ENCODE measurements around the gene IRAK2.

IRAK2 gene

GRCh38 chr3:10281951-10282350, 117.2 kb downstream of the IRAK2 start:
- no peak for DNase-seq (ENCODE audit: low read depth)
- no peak for TF ChIP-seq MYC (IDR thresholded peaks at IDR 0.05; ENCODE audit: low read depth, low read length)
- no peak overlapping the region for H3K4me3 ChIP-seq (ENCODE audit: low read depth, low read length)

GRCh38 chr3:10283638-10284037, 118.9 kb downstream of the IRAK2 start:
- H3K4me3 ChIP-seq (ENCODE audit: low read depth, low read length): no peak overlapping the region
- DNase-seq (ENCODE audit: low read depth): no peak
- TF ChIP-seq MAX (IDR thresholded peaks at IDR 0.05; ENCODE audit: low read depth, low read length) (no peak), POLR2A (IDR thresholded peaks at IDR 0.05; ENCODE audit: extremely low read depth, insufficient read length) (no peak), MYC (IDR thresholded peaks at IDR 0.05; ENCODE audit: low read depth, low read length) (no peak), CTCF (IDR thresholded peaks at IDR 0.05; ENCODE audit: low read depth, low read length) (no peak)

DNA sequence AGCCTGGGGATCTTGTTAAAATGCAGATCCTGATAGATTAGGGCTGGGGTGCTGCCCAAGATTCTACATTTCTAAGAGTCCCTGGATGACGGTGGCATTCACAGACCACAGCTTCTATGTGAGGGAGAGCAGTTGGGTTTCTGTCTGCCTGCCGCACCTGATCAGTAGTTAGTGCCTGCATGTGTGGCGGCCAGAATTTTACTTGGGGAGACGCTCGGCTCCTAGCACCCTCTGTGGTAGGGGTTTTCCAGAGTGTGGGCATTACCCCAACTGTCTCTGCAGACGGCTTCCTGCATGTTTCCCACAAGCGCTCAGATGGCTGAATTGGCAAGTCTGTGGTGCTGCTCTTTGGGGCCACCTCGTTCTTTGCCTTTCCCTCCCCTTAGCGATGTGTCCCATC, 119.8 kb downstream of the IRAK2 start:
- TF ChIP-seq MYC (IDR thresholded peaks at IDR 0.05; ENCODE audit: low read depth, low read length) (no peak), POLR2A (IDR thresholded peaks at IDR 0.05; ENCODE audit: extremely low read depth, insufficient read length) (no peak), MAX (IDR thresholded peaks at IDR 0.05; ENCODE audit: low read depth, low read length) (no peak), CTCF (IDR thresholded peaks at IDR 0.05; ENCODE audit: low read depth, low read length) (no peak)
- DNase-seq (ENCODE audit: low read depth): no peak
- no peak overlapping the region for H3K4me3 ChIP-seq (ENCODE audit: low read depth, low read length)

DNA sequence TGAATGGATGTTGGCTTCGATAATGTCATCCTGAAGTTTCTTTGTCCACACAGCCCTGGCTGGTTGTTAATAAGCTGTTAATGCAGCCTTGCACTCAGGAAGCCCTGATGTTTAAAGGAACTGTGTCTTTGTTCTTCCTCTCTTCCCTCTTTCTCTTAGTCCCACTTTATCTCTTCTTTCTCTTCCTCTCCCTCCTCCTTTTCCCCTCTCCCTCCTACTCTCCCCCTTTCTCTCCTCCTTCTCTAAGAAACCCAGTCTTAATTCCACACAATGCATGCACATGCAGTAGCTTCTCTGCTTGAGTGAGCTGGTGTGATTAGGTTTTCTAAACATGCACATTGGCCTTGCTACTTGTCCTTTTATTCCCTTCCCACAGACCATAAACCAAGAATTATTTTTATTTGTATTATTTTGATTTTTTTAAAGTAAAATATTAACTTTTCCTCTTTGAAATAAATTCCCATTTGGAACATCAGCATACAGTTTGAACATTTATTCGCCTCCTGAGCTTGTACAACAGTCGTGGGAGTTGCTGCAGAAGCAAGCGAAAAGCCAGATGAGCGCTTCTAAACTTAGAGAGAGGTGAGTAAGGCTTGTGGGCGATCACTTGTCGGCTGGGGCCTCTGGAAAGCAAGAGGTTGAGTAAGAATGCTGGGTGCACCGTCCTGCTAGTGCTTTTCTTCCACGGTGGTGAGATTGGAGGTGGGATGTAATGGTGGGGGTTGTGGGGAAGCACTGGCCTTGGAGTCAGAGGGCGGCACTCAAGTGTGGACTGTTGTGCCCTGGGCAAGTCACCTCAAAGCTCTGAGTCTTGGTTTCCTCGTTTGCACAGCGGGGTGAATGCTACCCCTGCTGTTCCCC, 120.8 kb downstream of the IRAK2 start:
- DNase-seq (ENCODE audit: low read depth): peak; percentile 70
- TF ChIP-seq MYC (IDR thresholded peaks at IDR 0.05; ENCODE audit: low read depth, low read length) (no peak), CTCF (IDR thresholded peaks at IDR 0.05; ENCODE audit: low read depth, low read length) (no peak), POLR2A (IDR thresholded peaks at IDR 0.05; ENCODE audit: extremely low read depth, insufficient read length) (no peak), MAX (IDR thresholded peaks at IDR 0.05; ENCODE audit: low read depth, low read length) (no peak)
- H3K4me3 ChIP-seq (ENCODE audit: low read depth, low read length): no peak overlapping the region

DNA sequence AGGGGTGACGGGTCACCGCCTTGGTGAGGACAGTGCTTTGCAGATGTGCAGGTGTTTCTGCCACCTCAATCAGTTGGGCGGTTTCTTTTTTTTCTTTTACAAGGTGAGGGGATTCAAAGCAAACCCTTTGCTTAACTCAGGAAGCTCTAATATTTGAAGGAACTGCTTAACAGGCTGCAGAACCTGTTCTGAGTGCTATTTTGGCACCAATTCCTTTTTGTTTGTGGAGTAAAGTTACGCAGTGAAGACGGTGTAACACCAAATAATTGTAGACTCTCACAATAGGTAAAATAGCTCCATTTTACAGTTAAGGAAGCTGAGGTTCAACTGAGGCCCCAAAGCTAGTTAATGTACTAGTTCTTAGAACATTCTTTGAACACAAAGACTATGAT, 121.4 kb downstream of the IRAK2 start:
- DNase-seq (ENCODE audit: low read depth): no peak
- no peak overlapping the region for H3K4me3 ChIP-seq (ENCODE audit: low read depth, low read length)
- TF ChIP-seq MYC (IDR thresholded peaks at IDR 0.05; ENCODE audit: low read depth, low read length) (no peak), CTCF (IDR thresholded peaks at IDR 0.05; ENCODE audit: low read depth, low read length) (no peak), POLR2A (IDR thresholded peaks at IDR 0.05; ENCODE audit: extremely low read depth, insufficient read length) (no peak), MAX (IDR thresholded peaks at IDR 0.05; ENCODE audit: low read depth, low read length) (no peak)

GRCh38 chr3:10286596-10287295, 122.0 kb downstream of the IRAK2 start:
- TF ChIP-seq POLR2A (IDR thresholded peaks at IDR 0.05; ENCODE audit: extremely low read depth, insufficient read length): no peak
- no peak for TF ChIP-seq CTCF (IDR thresholded peaks at IDR 0.05; ENCODE audit: low read depth, low read length)
- no peak for TF ChIP-seq MAX (IDR thresholded peaks at IDR 0.05; ENCODE audit: low read depth, low read length)
- no peak for TF ChIP-seq MYC (IDR thresholded peaks at IDR 0.05; ENCODE audit: low read depth, low read length)
- H3K4me3 ChIP-seq (ENCODE audit: low read depth, low read length): no peak overlapping the region
- DNase-seq (ENCODE audit: low read depth): no peak
